Right cardiac atrium (tissue), 5 donors: ENCODE data around the gene MPRIP. TPM values are rescaled to one million over a fixed set of nuclear protein-coding genes. Genes with fewer than 3 reads are reported as not detected.

Experiments used
- ATAC-seq, 2 donors: fragments of 200-7000 bp; cut with Tn5 transposase; one replicate each; pipeline versions ENCODE4 v1.8.0 to v1.9.1; 2020; ENCODE audit warnings: moderate library complexity in 2 of 2, mild to moderate bottlenecking in 1 of 2
- DNase-seq, 3 donors: peaks; one replicate each; pipeline ENCODE4 v3.0.0-alpha.2; 2020
- H3K27ac ChIP-seq: one replicate; pipeline ENCODE4 v1.5.1; 2013; ENCODE audit warnings: mild to moderate bottlenecking, low read length, control low read depth, moderate library complexity
- H3K27me3 ChIP-seq: one replicate; pipeline ENCODE4 v1.6.1; 2013; ENCODE audit not compliant: control insufficient read depth, insufficient read depth
- H3K4me1 ChIP-seq: one replicate; pipeline ENCODE4 v1.6.1; 2013; ENCODE audit warnings: low read length; ENCODE audit not compliant: control insufficient read depth, insufficient read depth
- H3K4me3 ChIP-seq: one replicate; pipeline ENCODE4 v1.5.1; 2013; ENCODE audit warnings: low read length, control low read depth
- H3K9me3 ChIP-seq: one replicate; pipeline ENCODE4 v1.6.1; 2013; ENCODE audit warnings: low read length; ENCODE audit not compliant: control insufficient read depth
- WGBS: extraction: QIAGEN DNeasy Blood & Tissue Kit; methylation state at CpG from one replicate; pipeline ENCODE4 v1.1.7; 2013; 5-methylcytosine and 5-hydroxymethylcytosine counted together
- intact Hi-C, 4 donors: fragments of 100-400 bp; cut with DNase I; formaldehyde crosslinking; loops; one replicate each; pipeline versions ENCODE4 v1.11.0 to v1.14.0; 2022 to 2023
- polyA plus RNA-seq: library from polyadenylated mRNA; stranded (reverse); fragments of 200-250 nt; gene quantifications from one replicate; pipeline ENCODE4 v1.2.3, GENCODE V29; 2013
- total RNA-seq, 4 donors: library from RNA; stranded (reverse); fragmentation: NEBNext Ultra II Directional; extraction: Animal tissue kit (Norgen Biotek cat#: 25700); gene quantifications; one replicate each; pipeline ENCODE4 v1.2.1, GENCODE V29; 2021
- donor health status: healthy with polysubstance abuse.
- donor health status: DM: no; HTN: yes; CAD: no.
- donor health status: DM: no; HTN: no; CAD: no.
- donor health status: DM: no; HTN: yes; CAD: no; lungs with severe emphysema.
- donor health status: DM: yes; HTN: yes; CAD: no.

MPRIP gene
- total and polyA plus RNA-seq, 5 donors = 228 to 331 (median 312) TPM

GRCh38 chr17:17198281-17198680 is 156.0 kb downstream of the MPRIP start:
- ATAC-seq = no peak
- Histone ChIP-seq H3K27ac (no peak overlapping the region), H3K4me1 (peaks cover 2% of the 10 kb centered on the region), H3K27me3 (no peaks in the 10 kb centered on the region), H3K4me3 (no peak overlapping the region), H3K9me3 (no peaks in the 10 kb centered on the region)
- 90% methylated on average over 1 of the region's 1 CpG for WGBS
- intact Hi-C loops = no loop called here
- DNase-seq = peak in 1 of 3 donors; percentile 1

- no peak overlapping the region for H3K4me3 ChIP-seq
- H3K9me3 ChIP-seq = no peaks in the 10 kb centered on the region
- DNase-seq (no peak), ATAC-seq (no peak)
- no peak overlapping the region for H3K27ac ChIP-seq
- intact Hi-C loops = no loop called here
- 75% methylated on average over 7 of the region's 7 CpGs for WGBS
- no peaks in the 10 kb centered on the region for H3K27me3 ChIP-seq
- peaks cover 2% of the 10 kb centered on the region for H3K4me1 ChIP-seq
These were observed 158.1 kb downstream of the MPRIP start for GRCh38 chr17:17200311-17200710.

- H3K9me3 ChIP-seq = no peaks in the 10 kb centered on the region
- DNase-seq = peak in 1 of 3 donors; percentile 21
- no peak overlapping the region for H3K4me3 ChIP-seq
- WGBS = 58% methylated on average over 5 of the region's 5 CpGs
- peaks cover 2% of the 10 kb centered on the region for H3K4me1 ChIP-seq
- no peaks in the 10 kb centered on the region for H3K27me3 ChIP-seq
- no peak overlapping the region for H3K27ac ChIP-seq
- intact Hi-C loops = no loop called here
- no peak for ATAC-seq
These were observed 158.6 kb downstream of the MPRIP start for GRCh38 chr17:17200831-17201230.

DNA sequence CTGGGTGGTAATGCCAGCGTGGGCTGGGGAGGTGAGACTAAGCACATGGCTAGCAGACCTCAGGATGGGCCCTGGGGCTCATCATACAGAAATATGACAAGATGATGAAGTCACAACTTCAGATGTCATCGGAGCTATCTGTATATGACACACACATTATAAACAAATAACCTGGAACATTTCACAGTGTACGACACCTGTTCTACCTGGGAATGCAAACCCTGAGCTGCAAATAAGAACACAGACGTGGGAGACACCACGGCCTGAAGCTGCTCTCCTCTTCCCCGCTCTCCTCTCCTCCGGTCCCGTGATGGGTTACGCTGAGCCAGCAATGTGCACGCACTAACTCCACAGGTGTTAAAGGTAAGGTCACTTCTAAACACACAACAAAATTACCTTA is 159.0 kb downstream of the MPRIP start:
- Histone ChIP-seq H3K27ac (no peak overlapping the region), H3K4me3 (no peak overlapping the region), H3K4me1 (peaks cover 2% of the 10 kb centered on the region), H3K27me3 (no peaks in the 10 kb centered on the region), H3K9me3 (no peaks in the 10 kb centered on the region)
- DNase-seq (peak in 1 of 3 donors; percentile 33), ATAC-seq (no peak)
- intact Hi-C loops = no loop called here
- 83% methylated on average over 10 of the region's 10 CpGs for WGBS

GRCh38 chr17:17201907-17202306 is 159.7 kb downstream of the MPRIP start:
- DNase-seq (peak; percentile 37 to 64 (median 51)), ATAC-seq (peak; percentile 19 to 32)
- Histone ChIP-seq H3K4me1 (peaks cover 2% of the 10 kb centered on the region), H3K27me3 (no peaks in the 10 kb centered on the region), H3K9me3 (no peaks in the 10 kb centered on the region), H3K4me3 (no peak overlapping the region), H3K27ac (no peak overlapping the region)
- intact Hi-C loops = no loop called here
- WGBS = 77% methylated on average over 8 of the region's 8 CpGs

DNA sequence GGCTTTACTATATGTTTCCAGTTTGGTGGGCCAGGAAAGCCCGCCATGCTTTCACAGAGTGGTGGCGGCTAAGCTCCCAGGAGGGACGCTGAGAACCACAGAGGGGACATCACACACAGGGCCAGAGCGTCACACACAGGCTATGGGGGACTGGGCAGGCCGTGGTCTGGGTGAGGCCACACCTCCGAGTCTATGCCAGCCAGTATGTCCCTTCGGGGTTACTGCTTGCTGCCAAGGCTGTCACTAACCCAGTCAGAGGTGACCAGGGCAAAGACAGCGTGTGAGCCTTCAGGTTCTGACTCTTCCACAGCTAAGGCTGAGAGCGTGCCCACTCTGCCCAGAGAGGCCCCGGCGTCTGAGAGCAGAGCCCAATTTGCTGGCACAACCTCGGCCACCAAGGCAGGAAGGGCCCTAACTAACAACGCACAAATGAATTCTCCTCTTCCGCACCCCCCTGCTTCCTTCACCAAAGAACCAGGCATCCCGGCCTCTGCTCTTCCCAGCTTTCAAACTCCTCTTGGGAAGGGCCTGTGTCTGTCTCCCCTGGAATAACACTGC is 161.0 kb downstream of the MPRIP start:
- DNase-seq (peak in 1 of 3 donors; percentile 57), ATAC-seq (peak in 1 of 2 donors; percentile 12)
- Histone ChIP-seq H3K27me3 (no peaks in the 10 kb centered on the region), H3K4me3 (no peak overlapping the region), H3K27ac (peak overlapping the region; percentile 2), H3K9me3 (no peaks in the 10 kb centered on the region), H3K4me1 (peaks cover 2% of the 10 kb centered on the region)
- WGBS = 74% methylated on average over 15 of the region's 15 CpGs
- intact Hi-C loops = no loop called here

- Histone ChIP-seq H3K9me3 (no peaks in the 10 kb centered on the region), H3K27ac (peak overlapping the region; percentile 0), H3K4me1 (peaks cover 2% of the 10 kb centered on the region), H3K4me3 (no peak overlapping the region), H3K27me3 (no peaks in the 10 kb centered on the region)
- 53% methylated on average over 15 of the region's 15 CpGs for WGBS
- peak; percentile 6 to 22 for ATAC-seq
- DNase-seq = peak; percentile 25 to 78 (median 76)
- intact Hi-C loops = no loop called here
These were observed 161.9 kb downstream of the MPRIP start for GRCh38 chr17:17204041-17204591.

GRCh38 chr17:17204635-17205231 is 162.5 kb downstream of the MPRIP start:
- H3K4me1 ChIP-seq = peaks cover 2% of the 10 kb centered on the region

DNA sequence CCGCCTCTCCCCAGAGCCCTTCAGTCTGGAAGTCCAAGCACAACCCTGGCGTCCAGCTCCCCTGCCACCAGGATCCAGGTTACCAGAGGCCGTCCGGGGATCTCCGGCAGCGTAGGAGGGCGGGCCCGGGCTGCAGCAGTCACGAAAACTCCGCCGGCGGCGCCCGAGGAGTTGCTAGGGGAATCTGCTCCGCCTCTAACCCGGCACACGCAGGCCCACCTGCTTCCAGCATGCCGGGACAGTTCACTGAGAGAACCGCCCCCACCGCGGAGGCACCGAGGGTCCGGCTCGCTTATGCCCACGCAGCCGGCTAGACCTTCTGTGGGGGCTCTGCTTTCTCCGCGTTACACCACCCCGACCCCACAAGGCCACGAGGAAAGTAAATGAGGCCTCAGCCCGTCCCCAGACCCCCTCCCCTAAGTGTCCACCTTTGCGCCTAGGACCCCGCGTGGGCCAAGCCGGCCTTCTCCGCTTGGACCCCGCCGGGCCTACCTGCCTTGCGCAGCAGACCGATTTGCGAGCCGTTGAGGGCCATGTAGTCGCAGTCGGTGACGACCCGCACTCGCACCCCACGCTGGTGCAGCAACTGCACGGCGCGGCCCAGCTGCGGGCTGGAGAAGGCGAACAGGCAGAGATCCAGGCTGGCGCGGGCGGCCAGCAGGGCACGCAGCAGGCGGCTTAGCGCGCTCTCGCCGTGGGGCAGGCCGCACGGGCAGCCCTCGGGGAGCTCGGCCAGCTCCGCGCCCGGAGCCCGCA is 163.3 kb downstream of the MPRIP start:
- peak overlapping the region; percentile 8 for H3K4me3 ChIP-seq
- whole genome bisulfite sequencing = 12% methylated on average over 70 of the region's 70 CpGs
- H3K27me3 ChIP-seq = no peaks in the 10 kb centered on the region
- H3K4me1 ChIP-seq = peaks cover 2% of the 10 kb centered on the region
- peak; percentile 38 to 46 for ATAC-seq
- DNase-seq = peak; percentile 52 to 78 (median 78)
- peak overlapping the region; percentile 2 for H3K27ac ChIP-seq
- H3K9me3 ChIP-seq = no peaks in the 10 kb centered on the region
- intact Hi-C loops = no loop called here

More at GRCh38 chr17:17204635-17205231, 162.5 kb downstream of the MPRIP start:
- ATAC-seq (no peak), DNase-seq (peak in 1 of 3 donors; percentile 44)
- Histone ChIP-seq H3K4me3 (no peak overlapping the region), H3K9me3 (no peaks in the 10 kb centered on the region), H3K27me3 (no peaks in the 10 kb centered on the region), H3K27ac (peak overlapping the region; percentile 16)
- intact Hi-C loops = no loop called here
- WGBS = 80% methylated on average over 14 of the region's 14 CpGs

GRCh38 chr17:17206124-17206912 is 164.1 kb downstream of the MPRIP start, which contains the start of gene PLD6:
Gene PLD6 (minus strand): TSS chr17:17206333. CDS start chr17:17206286, 47 bp downstream.
- Histone ChIP-seq H3K9me3 (no peaks in the 10 kb centered on the region), H3K4me3 (peak within 1 kb of the TSS; percentile 8), H3K27ac (peak within 1 kb of the TSS; percentile 21), H3K27me3 (no peaks in the 10 kb centered on the region), H3K4me1 (peaks cover 2% of the 10 kb centered on the region)
- peak; percentile 79 to 91 (median 89) for DNase-seq
- 29% methylated on average over 78 of the region's 78 CpGs for WGBS
- peak; percentile 53 to 63 for ATAC-seq
- intact Hi-C loops = no loop called here
